ENCODE data around the gene NR6A1.

The NR6A1 gene

DNA sequence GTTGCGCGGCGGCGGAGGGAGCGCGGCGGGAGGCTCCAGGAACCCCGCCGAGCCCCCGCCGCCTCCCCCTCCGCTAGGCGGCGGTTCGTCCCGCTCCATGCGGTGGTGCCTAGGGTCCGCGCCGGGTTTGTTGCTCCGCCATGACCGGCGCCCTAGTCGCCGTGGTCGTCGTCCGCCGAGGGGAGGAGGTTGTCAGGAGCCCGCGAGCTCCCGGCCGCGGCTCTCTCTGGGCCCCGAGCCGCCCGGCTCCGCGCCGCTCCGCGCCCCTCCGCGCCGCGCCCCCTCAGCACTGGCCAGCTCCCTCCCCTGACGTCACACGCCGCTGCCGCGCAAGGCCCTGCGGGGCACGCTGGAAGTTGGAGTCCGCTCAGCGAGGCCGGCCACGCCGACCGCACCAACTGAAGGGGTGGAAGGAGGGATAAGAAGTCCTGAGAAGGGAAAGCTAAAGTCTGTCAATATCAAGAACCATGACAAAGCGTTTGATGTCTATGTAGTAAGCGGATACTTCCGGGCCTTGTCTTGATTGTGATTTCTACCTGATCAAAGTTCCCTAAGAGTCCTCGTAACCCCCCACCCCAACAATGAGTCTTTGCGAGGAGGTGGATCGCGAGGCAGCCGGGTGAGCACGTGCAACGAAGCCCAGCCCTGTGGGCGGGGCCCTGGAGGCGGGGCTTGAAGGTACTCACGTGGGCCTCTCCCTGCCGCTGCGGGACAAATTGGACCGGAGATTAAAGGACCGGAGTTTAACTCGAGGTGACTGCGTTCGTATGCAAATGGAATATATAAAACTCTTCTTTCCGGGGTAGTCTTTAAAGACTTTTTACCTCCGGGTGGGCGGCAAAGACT, at the start of gene NR6A1:
TSS of gene NR6A1 (minus strand) at position 291 of the 846 bp plus-strand sequence.
- peak; percentile 94 for DNase-seq

DNA sequence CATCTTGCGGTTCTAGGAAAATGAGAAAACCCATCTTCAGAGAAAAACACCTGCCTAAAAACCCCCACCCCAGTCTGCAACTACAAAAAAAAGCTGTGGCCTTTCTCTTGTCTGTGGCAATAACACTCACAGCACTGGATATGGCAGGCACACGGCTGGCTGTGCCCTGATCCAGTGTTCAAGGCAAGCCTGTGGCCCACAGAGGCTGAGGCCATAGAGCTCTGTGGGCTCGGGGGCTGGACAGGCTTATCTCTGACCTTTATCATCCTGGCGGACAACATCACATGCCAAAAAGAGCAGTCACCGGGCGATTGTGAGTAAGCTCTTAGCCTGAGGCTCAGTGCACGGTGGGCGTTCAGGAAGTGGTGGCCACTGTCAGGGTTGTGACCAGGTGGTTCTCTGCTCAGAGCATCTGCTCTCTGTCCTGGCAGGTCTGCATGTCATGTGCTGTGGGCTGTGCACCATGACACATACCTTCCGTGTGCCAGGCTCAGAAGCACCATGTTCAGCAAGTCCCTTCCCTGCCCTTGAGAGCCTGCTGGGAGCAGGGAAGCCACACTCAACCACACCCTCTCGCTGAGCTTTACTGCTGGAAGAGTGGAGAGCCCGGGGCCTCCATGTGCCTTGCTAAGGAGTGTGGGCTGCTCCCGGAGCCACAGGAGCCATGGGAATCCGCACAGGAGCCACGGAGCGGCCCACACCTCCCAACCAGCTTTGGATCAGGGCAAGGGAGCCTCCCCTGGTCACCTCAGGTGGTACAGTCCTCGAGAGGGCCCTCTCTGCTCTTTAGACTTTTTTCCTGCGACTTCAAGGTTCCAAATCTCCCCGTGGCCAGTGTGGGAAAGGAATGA, 47.5 kb upstream of the NR6A1 start:
- no peak for DNase-seq

DNA sequence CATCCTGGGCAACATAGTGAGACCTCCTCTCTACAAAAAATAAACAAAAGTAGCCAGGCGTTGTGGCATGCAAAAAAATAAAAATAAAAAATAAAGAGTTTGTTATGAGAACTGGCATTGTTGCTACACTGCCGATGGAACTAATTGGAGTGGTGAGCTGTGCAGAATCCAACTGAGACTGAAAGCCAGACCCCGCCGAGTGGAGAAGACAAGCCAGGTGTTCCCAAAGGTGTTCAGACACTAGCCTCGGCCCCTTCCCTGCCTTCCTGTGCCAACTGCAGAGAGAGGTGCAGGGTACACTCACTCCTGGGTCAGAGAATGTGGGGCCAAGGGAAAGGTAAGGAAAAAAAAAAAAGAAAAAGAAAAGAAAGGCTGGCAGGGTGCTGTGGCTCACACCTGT, 44.5 kb upstream of the NR6A1 start:
- DNase-seq: no peak

DNA sequence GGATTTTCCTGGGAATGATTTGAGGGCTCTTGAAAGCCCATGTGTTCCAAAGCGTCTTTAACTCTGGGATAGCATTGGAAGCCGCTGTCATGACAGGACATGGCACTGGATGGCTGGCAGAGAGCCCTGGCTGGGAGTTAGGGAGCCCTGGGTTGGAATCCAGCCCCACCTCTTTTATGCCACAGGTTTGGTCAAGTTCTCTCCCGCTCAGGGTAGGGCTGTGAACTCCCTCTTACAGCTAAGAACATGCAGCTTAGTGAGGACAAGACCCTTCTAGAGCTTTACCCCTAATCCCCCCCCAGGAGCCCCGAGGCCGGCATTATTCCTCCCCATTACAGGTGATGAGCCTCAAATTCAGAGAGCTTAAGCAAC, 43.0 kb upstream of the NR6A1 start:
- no peak for DNase-seq

DNA sequence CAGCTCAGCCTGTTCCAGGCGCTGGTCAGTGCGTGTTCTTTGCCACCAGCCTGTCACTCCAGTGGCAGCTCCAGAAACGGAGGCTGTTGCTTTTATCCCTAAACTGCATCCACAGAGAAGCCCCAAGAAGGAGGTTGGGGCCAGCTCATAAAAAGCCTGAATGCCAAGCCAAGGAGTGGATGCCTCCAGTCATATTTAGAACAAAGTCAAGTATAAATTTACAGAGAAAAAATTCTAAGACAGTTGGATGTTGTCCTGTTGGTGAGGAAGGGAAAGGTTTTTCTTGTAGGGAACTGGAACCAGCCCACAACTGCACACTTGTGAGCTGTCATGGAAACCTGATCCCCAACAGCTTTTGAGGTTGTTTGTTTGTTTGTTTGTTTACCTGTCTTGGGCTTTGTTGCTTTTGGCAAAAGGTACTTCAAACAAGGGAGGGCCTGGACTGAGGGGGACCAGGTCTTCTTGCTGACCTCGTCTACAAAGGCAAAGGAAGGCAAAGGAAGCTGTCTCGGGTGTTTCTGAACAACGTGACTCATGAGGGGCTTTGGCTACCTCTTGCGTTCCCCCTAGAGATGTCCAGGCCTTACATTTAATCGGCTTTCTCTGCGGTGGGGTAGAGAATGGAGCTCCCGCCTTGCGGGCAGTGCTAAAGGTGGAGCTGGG, 42.5 kb upstream of the NR6A1 start:
- no peak for DNase-seq

DNA sequence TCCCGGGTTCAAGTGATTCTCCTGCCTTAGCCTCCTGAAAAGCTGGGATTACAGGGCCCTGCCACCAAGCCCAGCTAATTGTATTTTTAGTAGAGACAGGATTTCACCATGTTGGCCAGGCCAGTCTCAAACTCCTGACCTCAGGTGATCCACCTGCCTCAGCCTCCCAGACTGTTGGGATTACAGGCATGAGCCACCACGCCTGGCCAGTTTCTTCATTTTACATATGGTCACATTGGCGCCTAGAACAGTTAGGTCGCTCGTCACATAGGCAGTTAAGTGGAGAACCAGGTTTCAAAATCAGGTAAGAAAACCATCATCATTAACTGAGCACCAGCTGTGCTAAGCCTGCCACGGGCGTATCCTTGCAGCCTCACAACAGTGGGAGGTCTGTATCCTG, 41.9 kb upstream of the NR6A1 start:
- no peak for DNase-seq

DNA sequence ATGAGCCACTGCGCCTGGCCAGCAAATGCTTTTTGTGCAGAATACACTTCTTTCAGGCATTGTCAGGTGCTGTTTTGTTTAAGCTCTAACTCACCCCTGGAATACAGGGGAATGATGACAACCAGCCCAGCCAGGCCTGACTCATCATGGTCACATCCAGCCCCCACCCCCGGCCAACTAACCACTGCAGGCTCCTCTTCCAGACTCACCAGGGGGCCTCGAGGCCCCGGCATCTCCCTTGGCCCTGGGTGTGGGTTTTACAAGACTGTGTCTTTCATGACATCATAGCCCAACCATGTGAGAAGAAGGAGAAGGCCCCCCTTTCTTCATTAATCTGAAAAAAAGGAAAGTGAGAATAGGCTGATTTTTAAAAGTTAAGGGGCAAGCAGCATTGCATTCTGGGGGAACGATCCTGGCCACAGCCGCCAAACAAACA, 41.3 kb upstream of the NR6A1 start:
- no peak for DNase-seq

DNA sequence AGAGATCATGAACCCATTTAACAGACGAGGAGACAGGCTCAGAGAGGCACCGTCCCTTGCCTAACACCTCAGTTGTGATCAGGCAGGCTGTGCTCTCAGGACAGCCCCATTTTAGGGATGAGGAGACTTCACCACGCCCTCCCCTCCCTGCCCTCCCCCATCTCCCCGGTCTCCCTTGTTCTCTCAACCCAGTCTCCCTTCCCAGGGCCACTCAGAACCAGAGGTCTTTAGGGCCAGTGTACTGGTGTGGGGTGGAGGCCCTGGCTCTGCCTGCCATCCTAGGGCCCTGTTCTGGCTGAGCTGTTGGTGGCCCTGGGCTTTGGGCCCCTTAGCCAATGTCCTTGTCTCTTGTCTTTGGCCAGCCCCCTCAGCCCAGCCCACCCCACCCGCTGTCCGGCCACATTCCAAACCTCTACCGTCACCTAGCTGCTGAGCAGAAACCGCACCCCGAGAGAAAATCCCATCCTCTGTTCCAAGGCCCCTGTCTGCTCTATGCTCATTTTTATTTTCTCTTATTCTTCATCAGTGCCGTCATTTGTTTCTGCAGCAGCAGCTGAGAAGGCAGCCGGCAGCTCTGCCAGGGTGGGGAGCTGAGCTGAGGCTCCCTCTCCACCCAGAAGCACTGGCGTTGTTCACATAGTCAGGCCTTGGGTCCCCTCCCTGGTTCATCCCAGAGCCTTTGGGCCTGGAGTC, 39.7 kb upstream of the NR6A1 start:
- DNase-seq: no peak

DNA sequence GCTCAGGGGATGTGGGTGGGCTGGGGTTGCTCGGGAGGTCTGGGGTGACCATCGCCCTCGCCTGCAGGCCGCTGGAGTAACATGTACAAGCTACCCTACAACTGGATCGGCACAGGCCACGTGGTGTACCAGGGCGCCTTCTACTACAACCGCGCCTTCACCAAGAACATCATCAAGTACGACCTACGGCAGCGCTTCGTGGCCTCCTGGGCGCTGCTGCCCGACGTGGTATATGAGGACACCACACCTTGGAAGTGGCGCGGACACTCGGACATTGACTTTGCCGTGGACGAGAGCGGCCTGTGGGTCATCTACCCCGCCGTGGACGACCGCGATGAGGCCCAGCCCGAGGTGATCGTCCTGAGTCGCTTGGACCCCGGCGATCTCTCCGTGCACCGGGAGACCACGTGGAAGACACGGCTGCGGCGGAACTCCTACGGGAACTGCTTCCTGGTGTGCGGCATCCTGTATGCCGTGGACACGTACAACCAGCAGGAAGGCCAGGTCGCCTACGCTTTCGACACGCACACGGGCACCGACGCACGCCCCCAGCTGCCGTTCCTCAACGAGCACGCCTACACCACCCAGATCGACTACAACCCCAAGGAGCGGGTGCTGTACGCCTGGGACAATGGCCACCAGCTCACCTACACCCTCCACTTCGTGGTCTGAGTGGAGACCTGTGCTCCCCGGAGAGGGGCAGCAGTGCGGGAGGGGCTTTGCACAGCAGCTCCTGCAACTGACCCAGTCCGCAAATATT, 38.8 kb upstream of the NR6A1 start:
- no peak for DNase-seq

DNA sequence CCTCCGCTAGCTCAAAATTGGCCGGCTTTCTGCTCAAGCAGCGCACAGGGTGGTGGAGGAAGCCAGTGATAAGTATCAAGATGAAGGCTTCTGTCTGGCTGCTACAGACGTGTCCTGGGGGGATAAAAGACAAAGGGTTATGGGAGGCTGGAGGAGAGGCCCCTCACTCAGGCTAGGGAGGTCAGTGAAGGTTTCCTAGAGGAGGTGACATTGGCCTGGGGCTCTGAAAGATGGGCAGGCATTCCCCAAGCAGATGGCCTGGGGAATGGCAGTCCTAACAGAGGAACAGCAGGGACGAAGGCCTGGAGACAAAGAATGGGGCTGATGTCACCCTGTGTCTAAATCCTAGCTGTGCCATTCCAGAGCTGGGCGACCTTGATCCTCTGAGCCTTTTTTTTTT, 38.1 kb upstream of the NR6A1 start:
- DNase-seq: no peak

DNA sequence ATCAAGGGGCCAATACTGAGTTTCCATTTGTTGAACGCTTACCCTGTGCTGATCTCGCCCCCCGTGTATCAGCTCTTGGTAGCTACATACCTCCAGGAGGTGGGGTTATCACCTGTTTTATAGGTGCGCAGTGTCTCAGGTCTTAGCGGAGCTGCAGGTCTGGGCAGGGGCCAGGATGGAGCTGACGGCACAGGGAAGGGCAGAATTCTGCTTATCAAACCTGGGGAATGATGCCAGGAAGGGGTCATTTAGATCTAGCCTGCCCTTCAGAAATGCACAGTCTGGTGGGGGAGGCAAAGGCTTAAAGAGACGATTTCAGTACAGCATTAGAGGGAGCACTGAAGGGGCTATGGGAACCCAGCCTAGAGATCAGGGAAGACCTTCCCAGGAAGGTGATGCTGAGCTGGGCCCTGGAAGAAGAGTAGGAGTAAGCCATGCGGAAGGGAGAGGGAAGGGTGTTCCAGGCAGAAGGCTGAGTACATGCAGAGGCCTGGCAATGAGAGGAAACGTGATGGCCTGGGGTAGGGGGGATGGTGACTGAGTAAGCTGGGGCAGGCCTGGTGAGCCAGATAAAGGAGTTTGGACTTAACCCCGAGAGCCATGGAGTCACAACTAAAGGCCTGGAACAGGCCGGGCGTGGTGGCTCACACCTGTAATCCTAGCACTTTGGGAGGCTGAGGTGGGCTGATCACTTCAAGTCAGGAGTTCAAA, 37.3 kb upstream of the NR6A1 start:
- DNase-seq: no peak

DNA sequence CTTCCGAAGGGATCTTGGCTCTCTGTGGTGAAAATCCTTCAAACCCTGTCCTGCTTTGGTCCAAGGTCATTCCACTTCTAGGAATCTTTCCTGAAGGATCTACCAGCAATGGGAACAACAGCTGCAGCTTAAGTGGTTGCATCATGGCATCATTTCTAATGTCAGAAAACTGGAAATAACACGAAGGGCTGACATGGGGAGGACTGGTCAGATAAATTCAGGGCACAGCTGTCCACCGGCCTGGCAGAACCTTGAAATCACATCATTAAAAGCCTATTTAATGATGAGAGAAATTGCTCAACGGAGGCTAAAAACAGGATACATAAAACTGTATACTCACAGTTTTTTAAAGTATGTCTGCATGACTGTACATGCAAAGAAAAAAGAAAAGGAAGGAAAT, 34.1 kb upstream of the NR6A1 start:
- no peak for DNase-seq

DNA sequence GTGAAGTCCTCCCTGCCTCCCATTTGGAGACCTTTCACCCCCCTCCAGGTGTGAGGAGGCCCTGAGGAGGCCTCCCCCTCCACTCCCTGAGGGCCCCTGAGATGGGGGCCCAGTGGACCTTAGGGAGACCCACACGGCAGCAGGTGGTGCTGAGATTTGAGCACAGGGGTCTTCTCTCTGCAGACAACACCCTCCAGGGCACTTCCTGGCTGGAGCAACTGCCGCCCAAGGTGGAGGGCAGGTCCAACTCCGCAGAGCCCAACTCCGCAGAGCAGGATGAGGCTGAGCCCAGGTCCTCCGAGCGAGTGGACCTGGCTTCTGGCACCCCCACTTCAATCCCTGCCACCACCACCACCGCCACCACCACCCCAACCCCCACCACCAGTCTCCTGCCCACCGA, 32.8 kb upstream of the NR6A1 start:
- DNase-seq: no peak

DNA sequence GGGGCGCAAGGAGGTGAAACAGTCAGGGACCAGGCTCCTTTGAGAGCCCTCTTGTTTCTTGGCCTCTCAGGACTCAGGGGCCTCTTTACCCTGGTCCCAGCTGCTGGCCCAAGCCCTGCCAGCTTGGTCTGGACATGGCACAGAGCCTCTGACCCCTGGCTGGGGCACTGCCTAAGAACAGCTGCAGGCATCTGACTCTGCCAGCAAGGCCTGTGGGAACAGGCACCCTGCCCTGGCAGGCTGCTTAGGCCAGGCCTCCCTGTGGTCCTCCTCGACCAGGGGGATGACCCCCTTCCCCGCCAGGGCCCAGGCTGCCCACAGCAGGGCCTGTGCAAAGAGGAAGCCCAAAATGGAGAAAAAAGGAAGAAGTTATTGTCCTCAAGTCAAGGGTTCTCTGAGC, 31.3 kb upstream of the NR6A1 start:
- DNase-seq: no peak

DNA sequence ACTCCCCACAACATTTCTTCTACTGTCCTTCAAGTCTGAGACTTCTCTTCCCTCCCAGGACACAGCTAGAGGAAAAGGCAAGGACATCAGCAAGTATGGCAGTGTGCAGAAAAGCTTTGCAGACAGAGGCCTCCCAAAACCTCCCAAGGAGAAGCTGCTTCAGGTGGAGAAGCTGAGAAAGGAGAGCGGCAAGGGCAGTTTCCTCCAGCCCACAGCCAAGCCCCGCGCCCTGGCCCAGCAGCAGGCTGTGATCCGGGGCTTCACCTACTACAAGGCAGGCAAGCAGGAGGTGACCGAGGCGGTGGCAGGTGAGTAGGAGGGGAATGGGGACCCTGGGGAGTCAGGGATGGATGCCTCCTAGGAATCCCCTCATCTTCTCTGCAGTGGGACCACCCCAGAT, 30.2 kb upstream of the NR6A1 start:
- DNase-seq: no peak

DNA sequence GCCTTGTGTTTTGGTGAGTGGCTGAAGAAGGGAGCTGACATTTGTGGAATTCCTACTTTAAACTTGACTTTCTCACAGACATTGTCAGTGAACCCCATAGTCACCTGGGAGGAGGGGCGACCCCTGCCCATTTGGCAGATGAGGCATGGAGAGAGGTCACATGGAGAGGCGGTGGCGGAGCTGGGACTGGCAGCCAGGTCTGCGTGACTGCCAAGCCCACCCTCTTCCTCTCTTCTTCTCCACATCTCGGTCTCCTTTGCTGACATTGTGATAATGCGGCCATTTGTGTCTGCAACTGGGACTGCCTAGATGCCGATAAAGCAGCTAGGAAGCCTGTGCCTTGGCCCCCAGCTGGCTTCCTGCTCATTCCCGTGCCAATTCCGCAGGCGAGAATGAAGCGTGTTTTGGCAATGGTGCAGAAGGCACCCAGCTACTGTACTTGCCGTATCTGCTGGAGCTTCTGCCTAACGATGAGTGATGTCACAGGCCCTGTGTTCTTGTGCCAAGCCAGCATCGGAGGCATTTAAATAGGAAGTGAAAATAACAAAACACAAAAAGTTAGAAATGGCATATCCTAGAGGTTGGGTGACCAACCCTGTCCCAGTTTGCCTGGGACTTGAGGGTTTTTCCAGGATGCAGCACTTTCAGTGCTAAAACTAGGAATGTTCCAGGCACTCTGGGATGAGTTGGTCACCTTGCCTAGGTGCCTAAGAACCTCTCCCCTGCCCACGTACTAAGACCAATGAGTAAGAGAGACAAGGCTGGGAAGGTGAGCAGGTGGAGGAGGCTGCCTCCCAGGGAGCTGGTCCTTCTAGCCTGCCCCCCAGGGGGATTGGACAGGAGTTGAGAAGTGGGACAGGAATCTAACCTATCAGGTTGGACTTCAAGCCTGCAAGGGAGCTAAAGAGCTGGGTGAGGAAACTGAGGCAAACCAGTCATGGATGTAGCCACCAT, 29.5 kb upstream of the NR6A1 start:
- DNase-seq: no peak

DNA sequence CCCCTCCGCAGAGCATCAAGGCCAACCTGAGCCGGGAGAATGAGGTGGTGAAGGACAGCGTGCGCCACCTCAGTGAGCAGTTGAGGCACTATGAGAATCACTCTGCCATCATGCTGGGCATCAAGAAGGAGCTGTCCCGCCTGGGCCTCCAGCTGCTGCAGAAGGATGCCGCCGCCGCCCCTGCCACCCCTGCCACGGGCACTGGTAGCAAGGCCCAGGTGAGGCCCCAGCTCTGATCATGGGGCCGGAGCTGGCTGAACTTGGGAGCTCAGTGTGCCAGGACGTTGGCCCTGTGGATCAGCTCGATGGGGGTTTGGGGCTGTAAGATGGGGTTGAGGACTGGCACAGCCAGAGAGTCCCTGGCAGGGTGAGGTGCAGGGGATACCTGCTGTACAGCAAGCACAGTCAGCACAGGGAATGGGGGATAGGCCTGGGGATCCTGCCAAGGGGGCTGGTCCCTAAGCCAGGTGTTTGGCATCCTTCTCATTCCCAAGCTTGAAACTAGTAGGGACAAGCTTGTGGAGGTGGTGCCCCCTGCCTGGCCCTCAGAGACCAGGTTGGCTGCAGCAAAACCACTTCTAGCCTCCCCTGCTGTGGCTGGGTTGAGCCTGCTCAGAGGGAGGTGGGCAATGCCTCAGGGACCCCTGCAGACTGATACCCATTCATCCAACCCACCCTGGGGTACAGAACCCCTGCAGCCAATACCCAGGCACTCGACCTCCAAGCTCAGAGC, 28.3 kb upstream of the NR6A1 start:
- no peak for DNase-seq

DNA sequence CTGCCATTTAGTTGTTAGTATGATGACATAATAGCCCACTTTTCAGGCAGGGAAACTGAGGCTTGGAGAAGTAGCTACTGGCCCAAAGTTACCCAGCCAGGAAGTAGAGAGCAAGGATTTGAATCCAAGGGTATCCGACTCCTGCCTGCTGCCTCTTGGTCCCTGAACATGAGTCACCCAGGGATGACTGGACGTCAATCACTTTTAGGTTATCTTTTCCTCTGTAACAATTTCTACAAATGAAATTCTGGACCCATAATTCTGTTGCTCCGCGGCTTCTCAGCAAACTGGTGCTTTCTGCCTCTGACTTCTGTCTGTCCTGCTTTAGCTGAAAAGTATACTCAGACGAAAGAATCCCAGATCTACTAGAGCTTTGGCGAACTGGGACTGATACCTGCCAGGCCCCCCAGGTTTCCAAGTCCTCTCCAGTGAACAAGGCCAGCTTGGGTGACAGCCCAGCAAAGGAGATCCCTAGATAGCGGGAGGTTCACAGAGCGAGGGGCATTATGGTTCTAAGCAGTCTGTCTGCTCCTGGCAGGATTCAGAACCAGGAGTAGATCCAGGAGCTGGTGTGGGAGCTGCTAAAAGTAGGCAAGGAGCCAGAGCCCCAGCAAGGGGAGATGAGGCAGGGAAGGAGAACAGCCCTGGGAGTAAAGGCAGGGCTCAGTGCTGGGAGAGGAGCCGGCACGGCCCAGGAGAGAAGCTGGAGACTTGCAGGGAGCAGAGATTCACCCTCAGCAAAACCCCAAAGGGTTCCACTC, 26.4 kb upstream of the NR6A1 start:
- no peak for DNase-seq

DNA sequence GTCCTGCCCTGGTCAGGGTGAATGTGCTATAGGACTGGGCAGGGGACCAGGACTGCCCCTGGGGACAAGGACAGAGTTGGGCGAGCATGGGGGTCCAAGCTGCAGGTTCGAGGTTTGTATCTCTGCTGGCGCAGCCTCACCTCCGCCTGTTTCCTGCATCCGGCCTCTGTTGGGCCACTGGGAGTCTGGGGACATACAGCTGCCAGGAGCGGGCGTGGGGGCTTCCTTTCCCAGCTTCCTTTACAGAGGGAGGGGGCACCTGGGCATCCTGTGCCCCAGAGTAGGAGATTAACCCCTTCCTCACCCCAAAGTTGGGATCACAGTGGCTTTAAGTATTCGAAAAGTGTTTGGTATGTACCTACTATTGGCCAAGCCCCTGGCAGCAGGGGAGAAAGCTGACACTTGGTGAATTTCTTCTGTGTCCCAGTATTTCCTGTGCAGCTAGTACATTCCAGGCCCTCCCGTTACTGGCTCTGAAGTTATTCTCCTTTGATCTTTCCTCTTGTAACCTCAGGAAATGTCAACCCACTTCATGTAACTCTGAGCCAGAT, 24.8 kb upstream of the NR6A1 start:
- DNase-seq: no peak
